ENCODE data around the gene DTNB. TPM values are rescaled to one million over a fixed set of nuclear protein-coding genes. Genes with fewer than 3 reads are reported as not detected.
A peak's percentile ranks its signal among the peaks of the same experiment; 100 is the strongest.

The DTNB gene
- total RNA-seq, 3 donors from 2014 or later: 4.8 to 8.8 (median 7.2) TPM

DNA sequence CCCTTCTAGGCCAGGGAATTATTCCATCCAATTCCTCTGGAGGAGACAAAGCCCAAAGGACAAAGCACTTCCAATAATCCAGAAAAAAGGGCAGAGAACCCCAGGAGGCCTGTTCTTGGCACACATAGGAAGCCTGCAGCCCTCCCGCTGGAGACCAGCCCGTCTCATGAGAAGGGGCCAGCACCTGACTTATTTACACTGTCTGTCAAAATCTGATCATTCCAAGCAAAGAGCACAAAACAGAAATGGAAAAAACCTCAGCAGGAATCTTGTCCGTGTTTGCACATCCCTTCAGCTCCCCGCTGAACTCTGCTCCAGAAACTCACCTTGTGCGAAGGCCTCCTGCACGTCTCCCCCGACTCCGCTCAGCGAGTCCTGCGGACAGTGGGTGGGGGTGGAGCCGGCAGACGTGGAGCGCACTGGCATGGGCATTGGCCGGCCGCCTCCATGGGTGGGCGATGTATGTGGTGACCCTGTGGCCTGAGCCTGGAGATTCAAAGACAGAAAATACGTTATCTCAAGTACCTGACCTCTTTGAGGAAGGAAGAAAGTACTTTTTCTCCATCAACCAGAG is 285.4 kb downstream of the DTNB start:
- ATAC-seq: no peak
- no peaks in the 10 kb centered on the region for H3K4me1 ChIP-seq (ENCODE audit: low read depth)

GRCh38 chr2:25386971-25387875 is 286.2 kb downstream of the DTNB start:
- Histone ChIP-seq H3K36me3 (ENCODE audit: low read depth) (no peaks in the 10 kb centered on the region), H3K9me3 (no peaks in the 10 kb centered on the region), H3K4me3 (no peak overlapping the region), H3K4me1 (ENCODE audit: low read depth) (no peaks in the 10 kb centered on the region)
- ATAC-seq (no peak), DNase-seq (no peak)
- TF ChIP-seq, protein P1, sequence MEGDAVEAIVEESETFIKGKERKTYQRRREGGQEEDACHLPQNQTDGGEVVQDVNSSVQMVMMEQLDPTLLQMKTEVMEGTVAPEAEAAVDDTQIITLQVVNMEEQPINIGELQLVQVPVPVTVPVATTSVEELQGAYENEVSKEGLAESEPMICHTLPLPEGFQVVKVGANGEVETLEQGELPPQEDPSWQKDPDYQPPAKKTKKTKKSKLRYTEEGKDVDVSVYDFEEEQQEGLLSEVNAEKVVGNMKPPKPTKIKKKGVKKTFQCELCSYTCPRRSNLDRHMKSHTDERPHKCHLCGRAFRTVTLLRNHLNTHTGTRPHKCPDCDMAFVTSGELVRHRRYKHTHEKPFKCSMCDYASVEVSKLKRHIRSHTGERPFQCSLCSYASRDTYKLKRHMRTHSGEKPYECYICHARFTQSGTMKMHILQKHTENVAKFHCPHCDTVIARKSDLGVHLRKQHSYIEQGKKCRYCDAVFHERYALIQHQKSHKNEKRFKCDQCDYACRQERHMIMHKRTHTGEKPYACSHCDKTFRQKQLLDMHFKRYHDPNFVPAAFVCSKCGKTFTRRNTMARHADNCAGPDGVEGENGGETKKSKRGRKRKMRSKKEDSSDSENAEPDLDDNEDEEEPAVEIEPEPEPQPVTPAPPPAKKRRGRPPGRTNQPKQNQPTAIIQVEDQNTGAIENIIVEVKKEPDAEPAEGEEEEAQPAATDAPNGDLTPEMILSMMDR (IDR thresholded peaks at IDR 0.05): no peak
- intact Hi-C loops (cut with DNase I, micrococcal nuclease): no loop called here

More for the DNA sequence above, 285.4 kb downstream of the DTNB start:
- TF ChIP-seq, protein P1 (IDR thresholded peaks at IDR 0.05): no peak
- no peak for DNase-seq
- no peaks in the 10 kb centered on the region for H3K9me3 ChIP-seq
- H3K4me3 ChIP-seq: no peak overlapping the region
- H3K36me3 ChIP-seq (ENCODE audit: low read depth): no peaks in the 10 kb centered on the region
- intact Hi-C loops (cut with DNase I, micrococcal nuclease): no loop called here

GRCh38 chr2:25385910-25386309 is 287.5 kb downstream of the DTNB start:
- intact Hi-C loops (cut with DNase I, micrococcal nuclease): no loop called here
- Histone ChIP-seq H3K4me3 (no peak overlapping the region), H3K4me1 (ENCODE audit: low read depth) (no peaks in the 10 kb centered on the region), H3K9me3 (no peaks in the 10 kb centered on the region), H3K36me3 (ENCODE audit: low read depth) (no peaks in the 10 kb centered on the region)
- ATAC-seq (no peak), DNase-seq (no peak)
- TF ChIP-seq, protein P1 (IDR thresholded peaks at IDR 0.05): no peak

- ATAC-seq (no peak), DNase-seq (peak in 1 of 3 donors; percentile 38)
- TF ChIP-seq, protein P1 (IDR thresholded peaks at IDR 0.05): no peak
- intact Hi-C loops (cut with DNase I, micrococcal nuclease): no loop called here
- no peaks in the 10 kb centered on the region for H3K9me3 ChIP-seq
- H3K36me3 ChIP-seq (ENCODE audit: low read depth): no peaks in the 10 kb centered on the region
- H3K4me3 ChIP-seq: no peak overlapping the region
- H3K4me1 ChIP-seq (ENCODE audit: low read depth): no peaks in the 10 kb centered on the region
Observed at GRCh38 chr2:25383806-25384205, 289.6 kb downstream of the DTNB start.

DNA sequence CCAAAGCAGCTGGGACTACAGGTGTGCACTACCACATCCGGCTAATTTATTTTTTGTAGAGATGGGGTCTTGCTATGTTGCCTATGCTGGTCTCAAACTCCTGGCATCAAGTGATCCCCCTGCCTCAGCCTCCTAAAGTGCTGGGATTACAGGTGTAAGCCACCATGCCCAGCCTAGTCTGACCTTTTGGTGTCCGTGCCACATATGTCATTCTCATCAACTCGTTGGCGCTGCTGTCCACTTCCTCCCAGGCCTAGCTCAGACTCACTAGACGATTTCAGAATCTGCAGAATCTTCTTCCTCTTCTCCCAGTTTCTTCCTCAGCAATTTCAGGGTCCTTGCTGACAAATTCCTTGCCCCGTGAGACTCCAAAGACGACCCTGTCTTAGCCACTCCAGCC is 291.9 kb downstream of the DTNB start:
- Histone ChIP-seq H3K4me1 (ENCODE audit: low read depth) (peaks cover 12% of the 10 kb centered on the region), H3K4me3 (no peak overlapping the region), H3K9me3 (no peaks in the 10 kb centered on the region), H3K36me3 (ENCODE audit: low read depth) (no peaks in the 10 kb centered on the region)
- DNase-seq: peak in 1 of 3 donors; percentile 6
- TF ChIP-seq, protein P1 (IDR thresholded peaks at IDR 0.05): no peak
- no peak for ATAC-seq
- intact Hi-C loops (cut with DNase I, micrococcal nuclease): no loop called here
